H1 (cell line): ENCODE results near the gene VWCE. TPM values are rescaled to one million over a fixed set of nuclear protein-coding genes. Genes with fewer than 3 reads are reported as not detected.

Experiments
- CTCF ChIA-PET: fragments of 300-600 bp; sonication (Branson Sonifier 250); formaldehyde crosslinking; loops from one replicate; lab custom pipeline; 2021; ENCODE audit not compliant: partially characterized antibody; lab: Charles Lee
- POLR2A ChIA-PET: fragments of 300-600 bp; sonication (Branson Sonifier 250); formaldehyde crosslinking; loops from one replicate; lab custom pipeline; 2021; ENCODE audit warnings: inconsistent platforms; ENCODE audit not compliant: partially characterized antibody; lab: Charles Lee
- DNase-seq, 2 experiments: peaks; one replicate each; pipeline versions ENCODE4 v3.0.0 to v3.0.0-alpha.2; 2010 to 2022; ENCODE audit warnings: low spot score in 2 of 2, low read depth in 1 of 2, mixed read lengths in 1 of 2
- FAIRE-seq: peaks from 2 replicates; lab custom pipeline; 2011; peaks lifted over from hg19 to GRCh38; lab: Jason Lieb, UNC
- H2AFZ ChIP-seq: 2 replicates; pipeline ENCODE4 v1.8.1; 2012; ENCODE audit warnings: low read length, inconsistent platforms
- H2AK5ac ChIP-seq: 2 replicates; pipeline ENCODE4 v1.6.1; 2013; ENCODE audit warnings: low read depth, low read length
- H2BK120ac ChIP-seq: replicated peaks from 2 replicates; pipeline ENCODE3; 2013; ENCODE audit warnings: low read depth, low read length, inconsistent platforms
- H2BK12ac ChIP-seq: 2 replicates; pipeline ENCODE4 v1.6.1; 2013; ENCODE audit warnings: low read depth, low read length
- H2BK15ac ChIP-seq: 2 replicates; pipeline ENCODE4 v1.6.1; 2013; ENCODE audit warnings: low read length
- H2BK20ac ChIP-seq: 2 replicates; pipeline ENCODE4 v1.6.1; 2013; ENCODE audit warnings: low read length
- H2BK5ac ChIP-seq: 2 replicates; pipeline ENCODE4 v1.6.1; 2013; ENCODE audit warnings: low read depth, low read length
- H3K14ac ChIP-seq: 2 replicates; pipeline ENCODE4 v1.6.1; 2013; ENCODE audit warnings: inconsistent platforms; ENCODE audit not compliant: insufficient read length
- H3K18ac ChIP-seq: 2 replicates; pipeline ENCODE4 v1.6.1; 2013; ENCODE audit warnings: low read length; ENCODE audit errors: extremely low read depth
- H3K23ac ChIP-seq: 2 replicates; pipeline ENCODE4 v1.6.1; 2013; ENCODE audit warnings: inconsistent platforms; ENCODE audit not compliant: insufficient read length
- H3K23me2 ChIP-seq: 2 replicates; pipeline ENCODE4 v1.6.1; 2013; ENCODE audit warnings: low read depth, low read length
- H3K27ac ChIP-seq: 2 replicates; pipeline ENCODE4 v1.6.1; 2011; ENCODE audit warnings: low read depth, low read length, inconsistent platforms
- H3K27me3 ChIP-seq, 4 experiments: replicated peaks in 1 of 4; 1 replicate in 1 of 4; 2 replicates in 3 of 4; pipeline versions ENCODE4 v1.6.1 to v1.8.1; 2011 to 2013; ENCODE audit warnings: low read length in 3 of 4, mild to moderate bottlenecking in 3 of 4, inconsistent platforms in 2 of 4, mixed read lengths in 2 of 4, moderate library complexity in 1 of 4; ENCODE audit not compliant: control insufficient read depth in 3 of 4, insufficient read depth in 3 of 4; ENCODE audit errors: extremely low read depth in 1 of 4
- H3K36me3 ChIP-seq, 4 experiments: 2 replicates each; pipeline versions ENCODE4 v1.6.1 to v1.8.1; 2011 to 2013; ENCODE audit warnings: mild to moderate bottlenecking in 4 of 4, low read length in 3 of 4, moderate library complexity in 2 of 4, control low read depth in 1 of 4, inconsistent platforms in 1 of 4; ENCODE audit not compliant: insufficient read depth in 4 of 4, control insufficient read depth in 2 of 4
- H3K4ac ChIP-seq: replicated peaks from 2 replicates; pipeline ENCODE3; 2013; ENCODE audit warnings: low read length, low read depth, mixed read lengths, inconsistent platforms; ENCODE audit not compliant: insufficient read length
- H3K4me1 ChIP-seq, 4 experiments: replicated peaks in 1 of 4; 1 replicate in 1 of 4; 2 replicates in 3 of 4; pipeline versions ENCODE4 v1.6.1 to v1.8.1; 2011 to 2013; ENCODE audit warnings: low read length in 3 of 4, inconsistent platforms in 2 of 4, mixed read lengths in 1 of 4; ENCODE audit not compliant: insufficient read depth in 4 of 4, control insufficient read depth in 3 of 4
- H3K4me2 ChIP-seq, 2 experiments: 2 replicates each; pipeline versions ENCODE4 v1.6.1 to v1.8.1; 2011 to 2013; ENCODE audit warnings: low read depth in 2 of 2, low read length in 2 of 2, control low read depth in 1 of 2, inconsistent platforms in 1 of 2, mild to moderate bottlenecking in 1 of 2; ENCODE audit not compliant: insufficient read depth in 1 of 2
- H3K4me3 ChIP-seq, 4 experiments: fragments of 200-600, 300-600 bp in 1 of 4; sonication (generic), shearing (Covaris generic), sonication (Bioruptor Twin) in 1 of 4; 2 replicates each; pipeline versions ENCODE4 v1.5.1 to v1.8.1; 2011 to 2016; ENCODE audit warnings: low read length in 4 of 4, low read depth in 3 of 4, control low read depth in 2 of 4, inconsistent platforms in 2 of 4, mild to moderate bottlenecking in 2 of 4, mixed read lengths in 1 of 4, moderate library complexity in 1 of 4; ENCODE audit not compliant: insufficient read depth in 2 of 4; ENCODE audit errors: extremely low read depth in 1 of 4
- H3K56ac ChIP-seq: replicated peaks from 2 replicates; pipeline ENCODE3; 2013; ENCODE audit warnings: low read depth, mild to moderate bottlenecking, mixed read lengths, low read length, inconsistent platforms; ENCODE audit not compliant: insufficient read length
- H3K79me1 ChIP-seq: 2 replicates; pipeline ENCODE4 v1.6.1; 2013; ENCODE audit warnings: low read depth, low read length, control low read depth
- H3K79me2 ChIP-seq, 2 experiments: 2 replicates each; pipeline versions ENCODE4 v1.6.1 to v1.8.1; 2012 to 2013; ENCODE audit warnings: low read length in 2 of 2, mild to moderate bottlenecking in 2 of 2, inconsistent platforms in 1 of 2; ENCODE audit not compliant: insufficient read depth in 2 of 2, control insufficient read depth in 1 of 2
- H3K9ac ChIP-seq, 4 experiments: replicated peaks in 1 of 4; 1 replicate in 1 of 4; 2 replicates in 3 of 4; pipeline versions ENCODE4 v1.6.1 to v1.8.1; 2011 to 2013; ENCODE audit warnings: low read depth in 3 of 4, low read length in 3 of 4, control low read depth in 2 of 4, mild to moderate bottlenecking in 2 of 4, moderate library complexity in 2 of 4, inconsistent platforms in 1 of 4; ENCODE audit errors: extremely low read depth in 1 of 4
- H3K9me3 ChIP-seq, 2 experiments: 2 replicates each; pipeline versions ENCODE4 v1.6.1 to v1.8.1; 2012 to 2013; ENCODE audit warnings: mild to moderate bottlenecking in 2 of 2, moderate library complexity in 2 of 2, control low read depth in 1 of 2, inconsistent platforms in 1 of 2, low read depth in 1 of 2, low read length in 1 of 2, mixed read lengths in 1 of 2; ENCODE audit not compliant: insufficient read depth in 2 of 2
- H4K20me1 ChIP-seq, 2 experiments: replicated peaks in 1 of 2; 2 replicates each; pipeline versions ENCODE3 to v1.8.1; 2011 to 2013; ENCODE audit warnings: inconsistent platforms in 2 of 2, low read length in 2 of 2, mild to moderate bottlenecking in 1 of 2; ENCODE audit not compliant: insufficient read depth in 2 of 2, control insufficient read depth in 1 of 2
- H4K5ac ChIP-seq: 2 replicates; pipeline ENCODE4 v1.6.1; 2013; ENCODE audit warnings: low read length, low read depth, mixed read lengths, inconsistent platforms; ENCODE audit not compliant: insufficient read length
- H4K8ac ChIP-seq: 2 replicates; pipeline ENCODE4 v1.8.0; 2013; ENCODE audit warnings: mild to moderate bottlenecking, moderate library complexity, low read length, inconsistent platforms; ENCODE audit not compliant: insufficient read depth; ENCODE audit errors: extremely low read depth
- H4K91ac ChIP-seq: replicated peaks from 2 replicates; pipeline ENCODE3; 2013; ENCODE audit warnings: low read length, mixed read lengths, inconsistent platforms; ENCODE audit not compliant: insufficient read length
- HDAC6 ChIP-seq: IDR thresholded peaks from one replicate; pipeline ENCODE4 v1.7.1; 2012; ENCODE audit warnings: low read depth, mild to moderate bottlenecking, inconsistent platforms, low read length, moderate library complexity
- RBBP5 ChIP-seq: IDR thresholded peaks from 2 replicates; pipeline ENCODE4 v1.7.1; 2012; ENCODE audit warnings: low read depth, mild to moderate bottlenecking, inconsistent platforms, low read length, moderate library complexity, borderline replicate concordance
- WGBS, 2 experiments: shearing (Covaris generic) in 1 of 2; methylation state at CpG; one replicate each; pipeline versions ENCODE4 v1.1.6 to v1.1.7; 2013 to 2015; ENCODE audit warnings: low lambda C conversion rate in 2 of 2, mixed read lengths in 2 of 2, inconsistent platforms in 1 of 2, low coverage in 1 of 2, missing lambda C conversion rate in 1 of 2; ENCODE audit not compliant: insufficient replicate concordance in 2 of 2, insufficient coverage in 1 of 2, insufficient read length in 1 of 2; ENCODE audit errors: extremely low coverage in 1 of 2, missing lambda C conversion rate in 1 of 2; 5-methylcytosine and 5-hydroxymethylcytosine counted together
- polyA plus RNA-seq, 7 experiments: library from polyadenylated mRNA; depleted of rRNA in 3 of 7; stranded (reverse) in 5 of 7; unstranded in 2 of 7; fragments of >200 nt in 5 of 7; fragments of 200-250 nt in 2 of 7; gene quantifications; 1 replicate in 5 of 7; 2 replicates in 1 of 7; 4 replicates in 1 of 7; pipeline versions ENCODE4 v1.2.1 to v1.2.3, GENCODE V29; 2011 to 2013; ENCODE audit warnings: missing spikeins in 2 of 7, mixed read lengths in 2 of 7
- total RNA-seq: library from RNA; stranded (reverse); fragmentation: NEBNext Ultra II Directional; extraction: Animal tissue kit (Norgen Biotek cat#: 25700); gene quantifications from 2 replicates; pipeline ENCODE4 v1.2.1, GENCODE V29; 2021

VWCE gene
- total and polyA plus RNA-seq, 2 of the 8 experiments (the other 6 are each of a cell fraction or from before 2014, with no cell fraction given): 9.5 to 12.3 TPM

GRCh38 chr11:61337706-61338470 is 42.8 kb upstream of the VWCE start:
- Histone ChIP-seq H4K8ac (no peak overlapping the region), H3K27ac (no peak overlapping the region), H2BK15ac (no peak overlapping the region), H3K23ac (no peak overlapping the region), H2BK20ac (no peak overlapping the region), H2BK5ac (no peak overlapping the region), H4K5ac (no peak overlapping the region), H4K91ac (no peak overlapping the region), H3K14ac (no peak overlapping the region), H3K4me3 (no peak overlapping the region), H3K79me2 (peaks cover 0 to 5% of the 10 kb centered on the region in 2 experiments; a peak in 1 of 4 replicates), H3K4me1 (peaks cover 5 to 11% (median 8%) of the 10 kb centered on the region in 4 experiments), H2BK120ac (no peak overlapping the region), H3K4me2 (no peak overlapping the region), H3K9ac (no peak overlapping the region), H3K27me3 (no peaks in the 10 kb centered on the region), H3K18ac (no peak overlapping the region), H3K56ac (no peak overlapping the region)
- 83% methylated on average over 15 of the region's 15 CpGs; no CpG with 5 or more reads in 1 of the 2 experiments for WGBS, 2 experiments
- FAIRE-seq: no peak
- TF ChIP-seq RBBP5: no peak
- TF ChIP-seq HDAC6: no peak
- TF ChIP-seq, all 59 proteins: peak for 0
- no peak for DNase-seq
- Histone ChIP-seq H4K20me1 (no peaks in the 10 kb centered on the region), H3K79me1 (peaks cover 6% of the 10 kb centered on the region; the same call in 1 of the 2 replicates), H2AK5ac (no peak overlapping the region), H2BK12ac (no peak overlapping the region), H3K23me2 (peaks cover 4% of the 10 kb centered on the region; the same call in 1 of the 2 replicates), H3K36me3 (peaks cover 0 to 9% (median 4%) of the 10 kb centered on the region in 4 experiments; a peak in 4 of 8 replicates), H3K4ac (no peak overlapping the region), H3K9me3 (no peaks in the 10 kb centered on the region), H2AFZ (no peak overlapping the region)
- CTCF ChIA-PET: interaction anchor here (1.0 to 10.1 kb wide), 8 partner anchors 9 to 301 kb away, joined by 3 to 290 read pairs (median 9); partner anchors contain the start of genes CYB561A3, TMEM138 and TMEM216
- POLR2A ChIA-PET: interaction anchor here (1.1 to 39.7 kb wide), 5 partner anchors 10 to 64 kb away, joined by 3 to 1106 read pairs (median 4); partner anchors contain the start of genes CYB561A3, TMEM138 and TMEM216
